Measurements from ENCODE around the gene SYNPR.

SYNPR gene

DNA sequence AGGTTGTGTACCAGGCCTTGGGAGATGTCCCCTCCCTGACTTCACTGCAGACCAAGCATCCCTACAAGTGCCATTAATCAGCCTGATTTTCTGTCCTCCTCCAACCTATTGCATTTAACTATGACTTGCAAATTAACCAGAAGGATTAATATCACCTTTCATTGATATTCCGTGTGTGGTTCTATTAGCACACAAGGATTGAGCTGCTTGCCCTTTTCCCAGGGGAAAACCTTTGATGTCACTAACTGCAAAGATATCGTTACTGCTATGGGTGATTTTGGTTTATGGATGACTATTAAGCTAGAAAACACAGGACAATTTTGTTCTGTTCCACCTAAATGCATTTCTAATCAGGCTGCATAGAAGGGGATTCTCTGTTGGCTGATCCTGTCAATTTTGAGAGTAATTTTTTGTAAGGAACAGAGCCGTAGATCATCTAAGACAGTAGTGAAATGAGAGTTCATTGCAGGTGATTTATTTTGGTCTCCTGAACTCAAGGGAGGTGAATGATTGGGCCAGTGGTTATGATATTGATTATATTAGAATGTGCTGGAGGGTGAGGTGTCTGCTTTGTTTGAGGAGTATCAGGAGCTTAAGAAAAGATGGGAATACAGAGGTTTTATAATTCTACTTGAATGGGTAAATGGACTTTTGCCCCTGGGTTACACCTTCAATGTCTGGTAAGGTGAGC is 196.9 kb downstream of the SYNPR start:
- no peak for DNase-seq (ENCODE audit: low spot score)
- TF ChIP-seq, protein P1, sequence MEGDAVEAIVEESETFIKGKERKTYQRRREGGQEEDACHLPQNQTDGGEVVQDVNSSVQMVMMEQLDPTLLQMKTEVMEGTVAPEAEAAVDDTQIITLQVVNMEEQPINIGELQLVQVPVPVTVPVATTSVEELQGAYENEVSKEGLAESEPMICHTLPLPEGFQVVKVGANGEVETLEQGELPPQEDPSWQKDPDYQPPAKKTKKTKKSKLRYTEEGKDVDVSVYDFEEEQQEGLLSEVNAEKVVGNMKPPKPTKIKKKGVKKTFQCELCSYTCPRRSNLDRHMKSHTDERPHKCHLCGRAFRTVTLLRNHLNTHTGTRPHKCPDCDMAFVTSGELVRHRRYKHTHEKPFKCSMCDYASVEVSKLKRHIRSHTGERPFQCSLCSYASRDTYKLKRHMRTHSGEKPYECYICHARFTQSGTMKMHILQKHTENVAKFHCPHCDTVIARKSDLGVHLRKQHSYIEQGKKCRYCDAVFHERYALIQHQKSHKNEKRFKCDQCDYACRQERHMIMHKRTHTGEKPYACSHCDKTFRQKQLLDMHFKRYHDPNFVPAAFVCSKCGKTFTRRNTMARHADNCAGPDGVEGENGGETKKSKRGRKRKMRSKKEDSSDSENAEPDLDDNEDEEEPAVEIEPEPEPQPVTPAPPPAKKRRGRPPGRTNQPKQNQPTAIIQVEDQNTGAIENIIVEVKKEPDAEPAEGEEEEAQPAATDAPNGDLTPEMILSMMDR (IDR thresholded peaks at IDR 0.05; ENCODE audit: extremely low read depth, insufficient read depth, missing control alignments), result no peak
- in situ Hi-C loops (cut with MboI; ENCODE audit: low pct_unique_long_range_greater_than_20kb, low sequenced_read_pairs, unreplicated experiment), result no loop called here

DNA sequence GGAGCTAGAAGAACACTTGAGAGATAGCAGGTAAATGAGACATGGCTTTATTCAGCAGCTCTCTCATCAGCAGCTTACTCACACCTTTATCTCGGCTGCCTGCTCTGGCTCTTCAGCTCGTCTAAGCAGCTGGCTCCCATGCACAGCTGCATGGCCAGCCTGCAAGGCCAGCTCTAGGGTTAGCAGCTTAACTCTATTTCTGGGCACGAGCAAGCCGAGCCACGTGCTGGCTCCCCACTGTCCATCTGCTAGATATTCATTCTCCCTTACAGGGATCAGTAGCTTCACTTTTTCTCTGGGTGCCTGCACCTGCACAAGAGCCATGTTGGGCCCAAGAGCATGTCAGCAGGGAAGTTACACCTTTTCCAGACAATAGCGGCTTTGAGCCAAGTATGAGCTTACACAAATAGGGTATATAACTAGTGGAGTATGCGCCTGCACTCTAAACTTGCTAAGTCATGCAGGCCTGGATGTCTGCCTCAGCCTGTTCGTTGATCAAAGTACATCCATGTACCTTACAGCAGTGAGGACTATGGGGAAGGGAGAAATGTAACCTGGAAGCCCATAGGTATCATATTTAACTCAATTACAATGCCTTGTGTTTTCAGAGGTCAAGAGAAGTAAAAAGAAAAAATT is 199.5 kb downstream of the SYNPR start:
- in situ Hi-C loops (cut with MboI; ENCODE audit: low pct_unique_long_range_greater_than_20kb, low sequenced_read_pairs, unreplicated experiment), result no loop called here
- TF ChIP-seq, protein P1 (IDR thresholded peaks at IDR 0.05; ENCODE audit: extremely low read depth, insufficient read depth, missing control alignments), result no peak

DNA sequence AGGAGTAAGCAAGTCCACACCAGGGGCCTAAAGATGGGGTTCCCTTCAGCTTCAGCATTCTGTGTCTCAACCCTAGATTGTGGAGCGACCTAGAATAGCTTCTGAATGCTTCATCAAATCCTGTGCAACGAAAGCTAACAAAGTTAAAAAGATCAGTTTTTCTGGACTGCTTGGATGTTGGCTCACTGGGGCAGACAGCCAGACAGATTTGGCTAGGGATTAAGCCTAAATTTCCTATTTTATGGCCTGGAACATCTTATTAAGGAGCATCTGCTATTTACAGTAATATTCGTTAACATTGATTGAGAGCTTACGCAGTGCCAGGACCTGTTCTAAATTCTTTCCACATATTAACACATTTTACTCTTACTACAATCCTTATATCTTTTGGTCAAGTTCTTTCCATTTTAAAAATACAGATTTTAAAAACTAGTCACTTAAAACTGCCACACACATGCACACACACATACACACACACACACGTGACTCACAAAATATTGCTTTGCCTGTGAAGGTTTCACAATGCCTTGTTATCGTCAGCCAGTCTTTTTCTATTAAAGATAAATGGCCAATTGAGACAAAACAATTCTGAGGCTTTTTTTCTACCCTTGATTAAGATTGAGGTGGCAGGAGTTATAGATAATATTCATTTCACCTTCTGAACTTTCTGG is 201.0 kb downstream of the SYNPR start:
- DNase-seq (ENCODE audit: low spot score), result no peak
- TF ChIP-seq, protein P1 (IDR thresholded peaks at IDR 0.05; ENCODE audit: extremely low read depth, insufficient read depth, missing control alignments), result no peak
- in situ Hi-C loops (cut with MboI; ENCODE audit: low pct_unique_long_range_greater_than_20kb, low sequenced_read_pairs, unreplicated experiment), result no loop called here

More for the DNA sequence above, 199.5 kb downstream of the SYNPR start:
- DNase-seq (ENCODE audit: low spot score), result no peak

DNA sequence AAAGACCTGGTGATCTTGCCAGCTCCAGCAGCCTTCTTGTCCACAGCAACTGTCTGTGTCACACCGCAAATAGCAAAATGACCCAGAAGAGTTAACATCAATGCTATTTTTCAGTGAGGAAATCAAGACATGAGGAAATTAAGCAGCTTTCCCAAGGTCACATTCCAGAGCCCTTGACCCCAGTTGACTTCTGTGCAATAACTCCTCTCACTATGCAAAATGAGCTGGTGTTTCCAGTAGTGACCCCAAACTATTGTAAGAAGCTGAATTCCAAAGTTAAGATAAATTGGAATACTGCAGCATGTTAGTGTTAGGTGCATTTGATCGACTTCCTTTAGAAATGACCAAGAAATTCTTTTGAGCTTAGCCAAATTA is 201.5 kb downstream of the SYNPR start:
- no peak for DNase-seq (ENCODE audit: low spot score)
- in situ Hi-C loops (cut with MboI; ENCODE audit: low pct_unique_long_range_greater_than_20kb, low sequenced_read_pairs, unreplicated experiment), result no loop called here
- TF ChIP-seq, protein P1 (IDR thresholded peaks at IDR 0.05; ENCODE audit: extremely low read depth, insufficient read depth, missing control alignments), result no peak

DNA sequence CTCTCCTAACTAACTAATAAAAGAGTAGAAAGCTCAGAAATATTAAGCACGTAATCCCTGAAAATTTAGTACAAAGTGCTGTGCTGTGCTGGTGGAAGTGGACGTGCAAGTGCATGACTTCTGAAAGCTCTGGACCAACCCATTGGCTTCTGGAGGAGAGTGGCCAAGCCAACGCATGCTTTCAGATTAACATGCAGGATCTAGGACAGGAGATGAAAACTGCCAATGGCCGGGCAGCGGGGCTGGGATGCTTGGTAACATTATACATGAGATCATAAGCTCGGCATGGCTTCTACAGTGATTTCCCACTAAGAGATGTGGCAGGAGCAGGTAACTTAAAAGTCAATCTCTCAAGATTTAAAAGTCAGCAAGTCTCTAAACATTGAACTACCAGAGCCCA is 203.5 kb downstream of the SYNPR start:
- in situ Hi-C loops (cut with MboI; ENCODE audit: low pct_unique_long_range_greater_than_20kb, low sequenced_read_pairs, unreplicated experiment), result no loop called here
- DNase-seq (ENCODE audit: low spot score), result no peak
- TF ChIP-seq, protein P1 (IDR thresholded peaks at IDR 0.05; ENCODE audit: extremely low read depth, insufficient read depth, missing control alignments), result no peak

DNA sequence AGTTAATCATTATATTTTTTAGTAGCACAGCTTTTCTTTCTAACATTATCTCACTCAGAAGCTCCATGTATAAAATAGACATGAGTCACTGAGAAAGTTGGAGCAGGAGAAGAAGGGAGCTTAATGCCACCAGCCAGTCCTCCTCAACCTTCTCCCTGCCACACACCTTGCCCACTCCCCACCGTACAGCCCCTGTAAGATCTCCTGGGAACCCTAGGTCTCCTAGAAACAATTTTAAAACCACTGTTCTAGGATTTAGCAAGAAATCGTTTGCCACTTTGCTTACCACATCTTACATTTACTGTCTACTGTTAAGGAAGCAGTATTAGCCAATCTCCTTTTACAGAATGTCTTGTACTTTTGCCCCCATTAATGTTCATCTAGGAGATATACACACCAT is 204.2 kb downstream of the SYNPR start:
- in situ Hi-C loops (cut with MboI; ENCODE audit: low pct_unique_long_range_greater_than_20kb, low sequenced_read_pairs, unreplicated experiment), result no loop called here
- TF ChIP-seq, protein P1 (IDR thresholded peaks at IDR 0.05; ENCODE audit: extremely low read depth, insufficient read depth, missing control alignments), result no peak
- DNase-seq (ENCODE audit: low spot score), result no peak

All from GM13977 (cell line).